ENCODE data around the gene RMDN2.

DNA sequence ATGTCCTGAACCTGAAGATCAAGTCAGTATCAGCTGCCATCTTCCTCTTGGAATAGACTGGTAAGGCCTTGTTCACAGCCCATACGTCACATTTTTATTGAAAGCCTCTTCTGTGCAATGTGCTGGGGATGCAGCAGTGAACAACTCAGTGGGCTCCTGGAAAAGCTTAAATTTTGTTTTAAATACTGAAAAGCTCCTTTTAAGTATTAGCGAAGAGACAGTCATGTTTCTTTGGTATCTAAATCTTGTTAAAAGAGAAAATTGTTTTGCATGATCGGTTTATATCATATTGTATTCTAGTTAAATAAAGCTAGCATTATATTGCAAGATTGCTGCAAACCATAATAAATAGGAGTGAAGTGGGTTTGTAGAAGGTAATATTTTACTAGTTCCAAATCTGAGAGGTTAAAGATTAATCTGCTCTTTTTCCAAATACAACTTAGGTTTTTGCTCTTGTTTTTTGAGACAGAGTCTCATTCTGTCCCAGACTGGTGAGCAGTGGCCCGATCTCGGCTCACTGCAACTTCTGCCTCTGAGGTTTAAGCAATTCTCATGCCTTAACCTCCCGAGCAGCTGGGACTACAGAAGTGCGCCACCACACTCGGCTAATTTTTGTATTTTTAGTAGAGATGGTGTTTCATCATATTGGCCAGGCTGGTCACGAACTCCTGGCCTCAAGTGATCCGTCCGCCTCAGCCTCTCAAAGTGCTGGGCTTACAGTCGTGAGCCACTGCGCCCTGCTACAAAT is 1.6 kb upstream of the RMDN2 start:
- no peak for TF ChIP-seq POLR2A (IDR thresholded peaks at IDR 0.05)
- TF ChIP-seq, protein P1, sequence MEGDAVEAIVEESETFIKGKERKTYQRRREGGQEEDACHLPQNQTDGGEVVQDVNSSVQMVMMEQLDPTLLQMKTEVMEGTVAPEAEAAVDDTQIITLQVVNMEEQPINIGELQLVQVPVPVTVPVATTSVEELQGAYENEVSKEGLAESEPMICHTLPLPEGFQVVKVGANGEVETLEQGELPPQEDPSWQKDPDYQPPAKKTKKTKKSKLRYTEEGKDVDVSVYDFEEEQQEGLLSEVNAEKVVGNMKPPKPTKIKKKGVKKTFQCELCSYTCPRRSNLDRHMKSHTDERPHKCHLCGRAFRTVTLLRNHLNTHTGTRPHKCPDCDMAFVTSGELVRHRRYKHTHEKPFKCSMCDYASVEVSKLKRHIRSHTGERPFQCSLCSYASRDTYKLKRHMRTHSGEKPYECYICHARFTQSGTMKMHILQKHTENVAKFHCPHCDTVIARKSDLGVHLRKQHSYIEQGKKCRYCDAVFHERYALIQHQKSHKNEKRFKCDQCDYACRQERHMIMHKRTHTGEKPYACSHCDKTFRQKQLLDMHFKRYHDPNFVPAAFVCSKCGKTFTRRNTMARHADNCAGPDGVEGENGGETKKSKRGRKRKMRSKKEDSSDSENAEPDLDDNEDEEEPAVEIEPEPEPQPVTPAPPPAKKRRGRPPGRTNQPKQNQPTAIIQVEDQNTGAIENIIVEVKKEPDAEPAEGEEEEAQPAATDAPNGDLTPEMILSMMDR (IDR thresholded peaks at IDR 0.05) = no peak

All from tibial nerve (tissue), 3 donors.